Tibial nerve (tissue), 4 donors: ENCODE data around the gene FAM13A.

ENCODE experiments used
- CTCF ChIP-seq, 5 experiments: fragments of 200-600 bp in 3 of 5; fragments of 450-650 bp in 2 of 5; sonication (generic) in 3 of 5; IDR thresholded peaks; one replicate each; pipeline ENCODE4 v1.5.1; 2016 to 2019; ENCODE audit warnings: antibody characterized with exemption in 5 of 5, mild to moderate bottlenecking in 3 of 5, moderate library complexity in 2 of 5
- EP300 ChIP-seq, 2 donors: sonication (generic); formaldehyde crosslinking; IDR thresholded peaks; one replicate each; pipeline ENCODE4 v1.6.1; 2017; ENCODE audit warnings: antibody characterized with exemption in 2 of 2, mild to moderate bottlenecking in 1 of 2
- POLR2A ChIP-seq, 2 donors: fragments of 450-650 bp; IDR thresholded peaks; one replicate each; pipeline ENCODE4 v1.6.1; 2017; ENCODE audit warnings: antibody characterized with exemption in 2 of 2, mild to moderate bottlenecking in 2 of 2, moderate library complexity in 2 of 2

- no peak for TF ChIP-seq CTCF (IDR thresholded peaks at IDR 0.05)
- no peak for TF ChIP-seq POLR2A (IDR thresholded peaks at IDR 0.05)
- no peak for TF ChIP-seq EP300 (IDR thresholded peaks at IDR 0.05)
Observed at GRCh38 chr4:88797725-88798124, 259.3 kb downstream of the FAM13A start.
